Bone marrow (tissue), 2 donors: ENCODE measurements around the gene ADGRG7.

Source experiments
- DNase-seq, 2 donors: peaks; one replicate each; lab custom pipeline; 2025; lab: John Stamatoyannopoulos, UW

Gene ADGRG7

GRCh38 chr3:100743535-100743934 lies 134.1 kb downstream of the ADGRG7 start:
- no peak for DNase-seq

- DNase-seq: no peak
These were observed 135.3 kb downstream of the ADGRG7 start for GRCh38 chr3:100744671-100745070.
